CD4-positive, alpha-beta T cell treated with Interleukin-2 at 100 ng/mL for 4 hours (primary cell): Measurements from ENCODE around the gene KRTAP10-5.

ENCODE experiments used
- DNase-seq: peaks from one replicate; pipeline ENCODE4 v3.0.0-alpha.2; 2020; ENCODE audit warnings: low spot score

Gene KRTAP10-5

DNA sequence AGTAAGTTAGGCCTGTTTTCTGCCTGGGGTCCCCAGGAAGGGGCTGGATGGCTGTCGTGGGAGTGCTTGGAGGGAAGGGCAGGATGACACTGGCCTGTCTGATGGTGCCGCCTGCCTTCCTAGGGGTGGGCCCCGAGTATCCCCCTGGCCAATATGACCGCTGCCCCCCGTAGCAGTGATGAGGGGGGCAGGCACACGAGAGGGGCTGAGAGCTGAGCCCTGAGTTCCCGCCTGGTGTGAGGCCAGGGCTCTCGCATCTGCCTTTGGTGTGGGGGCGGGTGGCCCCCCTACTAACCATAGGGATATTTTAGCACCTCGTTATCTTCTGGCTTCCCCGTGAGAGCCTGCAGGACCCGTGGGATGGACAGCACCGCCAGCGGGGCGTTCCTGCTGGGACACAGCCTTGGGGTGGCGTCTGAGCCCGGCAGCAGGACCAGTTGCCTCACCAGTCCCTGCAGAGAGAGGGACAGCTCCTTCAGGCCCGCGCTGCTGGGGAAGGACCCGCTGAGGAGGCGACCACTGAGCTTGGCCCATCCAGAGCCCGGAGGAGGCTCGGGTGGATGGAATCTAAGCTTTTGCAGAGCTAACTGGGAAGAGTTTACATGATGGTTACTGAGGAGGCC, 50.8 kb downstream of the KRTAP10-5 start:
- no peak for DNase-seq
